GM12878 (cell line): ENCODE data around the gene INF2. TPM values are rescaled to one million over a fixed set of nuclear protein-coding genes. Genes with fewer than 3 reads are reported as not detected.

ENCODE experiments used
- ATAC-seq: fragments of 200-7000 bp; cut with Tn5 transposase; 3 replicates; pipeline ENCODE4 v1.9.1; 2020; ENCODE audit warnings: mild to moderate bottlenecking, moderate library complexity
- BruUV-seq: library from RNA; stranded (reverse); fragments of 400-500 nt; replicated peaks from 2 replicates; lab custom pipeline; 2021; lab: Mats Ljungman, UMichigan
- CTCF ChIA-PET: fragments of 300-600 bp; sonication (Branson Sonifier 250); formaldehyde crosslinking; extraction: SDS; loops from one replicate; lab custom pipeline; 2021; ENCODE audit warnings: inconsistent platforms; lab: Yijun Ruan, JAX
- POLR2A ChIA-PET: fragments of 350-600 bp; formaldehyde crosslinking; extraction: SDS; loops from one replicate; lab custom pipeline; 2021; ENCODE audit warnings: inconsistent platforms; lab: Charles Lee
- RAD21 ChIA-PET: fragments of 300-600 bp; sonication (Branson Sonifier 250); formaldehyde crosslinking; loops from one replicate; lab custom pipeline; 2023; ENCODE audit warnings: antibody characterized with exemption; ENCODE audit not compliant: unreplicated experiment; lab: Charles Lee
- SMC1A ChIA-PET: fragments of 300-600 bp; sonication (Branson Sonifier 250); formaldehyde crosslinking; loops from one replicate; lab custom pipeline; 2023; ENCODE audit not compliant: unreplicated experiment, uncharacterized antibody; lab: Charles Lee
- DNase-seq: peaks from one replicate; pipeline ENCODE4 v3.0.0-alpha.2; 2011; ENCODE audit warnings: low read depth, low spot score
- FAIRE-seq: peaks from 3 replicates; lab custom pipeline; 2011; peaks lifted over from hg19 to GRCh38; lab: Jason Lieb, UNC
- H2AFZ ChIP-seq: 2 replicates; pipeline ENCODE4 v1.6.0; 2011; ENCODE audit warnings: low read depth, low read length, control low read depth; ENCODE audit not compliant: control insufficient read depth
- H3K27ac ChIP-seq: 2 replicates; pipeline ENCODE4 v1.5.1; 2011; ENCODE audit warnings: control low read depth; ENCODE audit not compliant: control insufficient read depth, insufficient read depth
- H3K27me3 ChIP-seq, 2 experiments: replicated peaks in 1 of 2; 2 replicates each; pipeline versions ENCODE4 v1.6.0 to v1.6.1; 2011; ENCODE audit warnings: low read length in 1 of 2; ENCODE audit not compliant: control insufficient read depth in 2 of 2, insufficient read depth in 2 of 2
- H3K36me3 ChIP-seq, 2 experiments: 2 replicates each; pipeline ENCODE4 v1.5.1; 2011; ENCODE audit warnings: low read length in 1 of 2; ENCODE audit not compliant: control insufficient read depth in 2 of 2, insufficient read depth in 2 of 2
- H3K4me1 ChIP-seq: 2 replicates; pipeline ENCODE4 v1.6.1; 2011; ENCODE audit warnings: mild to moderate bottlenecking, low read length, moderate library complexity, mixed read lengths; ENCODE audit not compliant: control insufficient read depth, insufficient read depth
- H3K4me2 ChIP-seq: 2 replicates; pipeline ENCODE4 v1.6.0; 2011; ENCODE audit warnings: control low read depth; ENCODE audit not compliant: control insufficient read depth, insufficient read depth
- H3K4me3 ChIP-seq: fragments of 200-600 bp; sonication (generic); 2 replicates; pipeline ENCODE4 v1.5.1; 2016
- H3K79me2 ChIP-seq: 2 replicates; pipeline ENCODE4 v1.6.0; 2011; ENCODE audit warnings: low read length; ENCODE audit not compliant: control insufficient read depth, insufficient read depth
- H3K9ac ChIP-seq: 2 replicates; pipeline ENCODE4 v1.8.0; 2011; ENCODE audit warnings: low read length, control low read depth, mixed read lengths; ENCODE audit not compliant: control insufficient read depth, insufficient read depth
- H3K9me3 ChIP-seq: replicated peaks from 3 replicates; pipeline ENCODE4 v1.5.1; 2011; ENCODE audit warnings: mild to moderate bottlenecking, low read length; ENCODE audit not compliant: control insufficient read depth, insufficient read depth
- H4K20me1 ChIP-seq: 2 replicates; pipeline ENCODE4 v1.6.0; 2011; ENCODE audit not compliant: control insufficient read depth, insufficient read depth
- ATF7 ChIP-seq: fragments of 450-650 bp; IDR thresholded peaks from 2 replicates; pipeline ENCODE4 v1.6.1; 2016; ENCODE audit warnings: low read depth, mild to moderate bottlenecking
- CREB1 ChIP-seq: IDR thresholded peaks from 2 replicates; pipeline ENCODE4 v1.6.1; 2012; ENCODE audit warnings: low read depth, mild to moderate bottlenecking, inconsistent platforms
- ESRRA ChIP-seq: IDR thresholded peaks from 2 replicates; pipeline ENCODE4 v1.6.1; 2012; ENCODE audit warnings: mild to moderate bottlenecking, low read length, improper control_type of control experiment
- HCFC1 ChIP-seq: fragments of 150-350 bp; IDR thresholded peaks from 2 replicates; pipeline ENCODE4 v1.6.1; 2014; ENCODE audit warnings: low read length
- HDAC2 ChIP-seq: fragments of 200-600 bp; sonication (generic); IDR thresholded peaks from 2 replicates; pipeline ENCODE4 v1.6.1; 2017
- MLLT1 ChIP-seq: fragments of 450-650 bp; IDR thresholded peaks from 2 replicates; pipeline ENCODE4 v1.6.1; 2016; ENCODE audit warnings: mild to moderate bottlenecking
- NBN ChIP-seq: fragments of 450-650 bp; IDR thresholded peaks from 2 replicates; pipeline ENCODE4 v1.6.1; 2016
- POLR2AphosphoS2 ChIP-seq: IDR thresholded peaks from 2 replicates; pipeline ENCODE4 v1.6.1; 2011; ENCODE audit warnings: low read depth, mild to moderate bottlenecking, low read length, improper control_type of control experiment, moderate library complexity
- POLR2AphosphoS5 ChIP-seq: IDR thresholded peaks from 2 replicates; pipeline ENCODE4 v1.6.1; 2011; ENCODE audit warnings: mild to moderate bottlenecking, low read length, inconsistent platforms
- POU2F2 ChIP-seq: IDR thresholded peaks from 3 replicates; pipeline ENCODE4 v1.6.1; 2011; ENCODE audit warnings: low read depth, mild to moderate bottlenecking, low read length, borderline replicate concordance
- RAD21 ChIP-seq: IDR thresholded peaks from 2 replicates; pipeline ENCODE4 v1.6.1; 2011; ENCODE audit warnings: mild to moderate bottlenecking, low read depth, low read length, moderate library complexity; ENCODE audit not compliant: insufficient read depth
- RAD51 ChIP-seq: fragments of 450-650 bp; IDR thresholded peaks from 2 replicates; pipeline ENCODE4 v1.6.1; 2016; ENCODE audit warnings: moderate library complexity, mild to moderate bottlenecking, inconsistent platforms
- RFX5 ChIP-seq: IDR thresholded peaks from 2 replicates; pipeline ENCODE4 v1.6.1; 2011; ENCODE audit warnings: low read depth, low read length, improper control_type of control experiment
- SMC3 ChIP-seq: IDR thresholded peaks from 2 replicates; pipeline ENCODE4 v1.6.1; 2011; ENCODE audit warnings: low read length, improper control_type of control experiment, borderline replicate concordance
- STAT3 ChIP-seq: IDR thresholded peaks from 2 replicates; pipeline ENCODE4 v1.6.1; 2011; ENCODE audit warnings: low read depth, low read length, improper control_type of control experiment
- ZBTB33 ChIP-seq: fragments of 450-650 bp; IDR thresholded peaks from 2 replicates; pipeline ENCODE4 v1.6.1; 2017; ENCODE audit warnings: mild to moderate bottlenecking
- ZNF24 ChIP-seq: fragments of 450-650 bp; IDR thresholded peaks from 2 replicates; pipeline ENCODE4 v1.6.1; 2017; ENCODE audit warnings: antibody characterized with exemption, mild to moderate bottlenecking
- WGBS: methylation state at CpG from one replicate; pipeline ENCODE4 v1.1.6; 2016; ENCODE audit warnings: low lambda C conversion rate; ENCODE audit not compliant: insufficient replicate concordance, insufficient coverage; ENCODE audit errors: missing lambda C conversion rate; 5-methylcytosine and 5-hydroxymethylcytosine counted together
- in situ Hi-C: fragments of 300-500 bp; cut with MboI; formaldehyde crosslinking; loops from 9 replicates; pipeline ENCODE4 v1.14.3; 2018; ENCODE audit warnings: mixed read lengths
- intact Hi-C: fragments of 100-400 bp; cut with micrococcal nuclease; formaldehyde crosslinking; loops from one replicate; pipeline ENCODE4 v1.14.2; 2022; ENCODE audit not compliant: unreplicated experiment
- polyA plus RNA-seq, 11 experiments: library from polyadenylated mRNA; depleted of rRNA in 4 of 11; unstranded in 6 of 11; stranded (reverse) in 5 of 11; fragments of >200 nt; fragmentation: Nextera tagmentation in 4 of 11; fragmentation: Illumina TruSeq in 1 of 11; extraction: Ambion mirVana in 4 of 11; extraction: Trizol in 1 of 11; gene quantifications; 1 replicate in 1 of 11; 2 replicates in 10 of 11; pipeline versions ENCODE4 v1.2.1 to v1.2.3, GENCODE V29; 2011 to 2016; ENCODE audit warnings: inconsistent platforms in 2 of 11, missing spikeins in 2 of 11, low read depth in 1 of 11
- total RNA-seq, 4 experiments: library from RNA; depleted of rRNA in 3 of 4; stranded (reverse); fragments of >200 nt in 3 of 4; fragmentation: Illumina TruSeq in 1 of 4; extraction: Trizol in 1 of 4; gene quantifications; 2 replicates each; pipeline versions ENCODE4 v1.2.1 to v1.2.3, GENCODE V29; 2013 to 2021

INF2 gene
- total and polyA plus RNA-seq, 10 of the 15 experiments (the other 5 are each of a cell fraction or from before 2014, with no cell fraction given): 0.72 to 43.2 (median 8.3) TPM

DNA sequence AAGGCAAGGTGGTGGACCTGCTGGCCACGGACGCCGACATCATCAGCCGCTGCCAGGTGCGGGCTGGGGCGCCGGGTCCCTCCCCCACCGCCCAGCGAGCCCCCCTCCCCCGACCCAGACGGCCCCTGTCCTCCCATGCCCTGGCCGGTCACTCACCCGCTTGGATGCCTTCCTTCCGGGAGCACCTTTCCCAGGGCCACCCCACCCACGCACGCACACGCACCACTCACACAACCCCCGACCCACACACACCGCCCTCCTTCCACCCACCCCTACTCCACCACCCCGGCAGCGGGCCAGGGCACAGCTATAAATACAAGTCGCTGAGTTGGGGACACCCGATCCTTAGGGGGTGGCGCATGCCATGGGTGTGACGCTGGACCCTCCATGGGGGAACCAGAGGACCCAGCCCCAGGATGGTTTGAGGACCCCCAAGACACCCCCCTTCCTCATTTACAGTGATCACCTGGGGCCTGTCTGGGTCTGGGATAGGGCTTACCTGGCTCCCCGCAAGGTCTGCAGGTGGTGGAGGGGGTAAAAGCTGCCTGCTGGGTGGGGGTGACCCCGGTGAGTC, 35.1 kb downstream of the INF2 start:
- 5% methylated on average over 12 of the region's 27 CpGs for WGBS

GRCh38 chr14:104724981-104725771, 35.8 kb downstream of the INF2 start:
- H4K20me1 ChIP-seq: no peaks in the 10 kb centered on the region
- ATAC-seq: peak; percentile 17; the same call in 2 of the 3 replicates
- POLR2A ChIA-PET: no interaction called here
- peaks cover 0 to 4% of the 10 kb centered on the region in 2 experiments; a peak in 1 of 4 replicates for H3K27me3 ChIP-seq
- H3K4me2 ChIP-seq: no peak overlapping the region
- no TSS peak for BruUV-seq
- WGBS: 39% methylated on average over 24 of the region's 24 CpGs
- no peaks in the 10 kb centered on the region for H3K4me1 ChIP-seq
- CTCF ChIA-PET: interaction anchor here (0.7 to 1.5 kb wide), 3 partner anchors 9 to 28 kb away, joined by 3 to 8 read pairs (median 4); partner anchors contain the start of gene SIVA1
- no peaks in the 10 kb centered on the region for H3K36me3 ChIP-seq
- TF ChIP-seq POLR2AphosphoS2 (no peak), MLLT1 (no peak), SMC3 (no peak), POU2F2 (no peak), POLR2AphosphoS5 (no peak), HDAC2 (no peak), STAT3 (no peak), RFX5 (no peak), ZBTB33 (0 out of 2 replicates have a peak, but pooled peaks have one; percentile 38)
- FAIRE-seq: no peak
- in situ Hi-C loops: no loop called here
- no peak overlapping the region for H3K4me3 ChIP-seq
- H3K9me3 ChIP-seq: no peaks in the 10 kb centered on the region
- DNase-seq: no peak
- SMC1A ChIA-PET: interaction anchor here (1.3 kb wide), 1 partner anchor 24 kb away, joined by 3 read pairs; no protein-coding TSS in a partner anchor
- RAD21 ChIA-PET: interaction anchor here (0.8 kb wide), 1 partner anchor 27 kb away, joined by 3 read pairs; the partner anchor contains the start of gene SIVA1
- no peak overlapping the region for H3K27ac ChIP-seq
- H3K9ac ChIP-seq: no peak overlapping the region
- no peaks in the 10 kb centered on the region for H3K79me2 ChIP-seq
- intact Hi-C loops: no loop called here
- no peak overlapping the region for H2AFZ ChIP-seq

More for the DNA sequence above, 35.1 kb downstream of the INF2 start:
- H2AFZ ChIP-seq: peak overlapping the region; percentile 39; the same call in 1 of the 2 replicates
- H3K27ac ChIP-seq: no peak overlapping the region
- H3K27me3 ChIP-seq: peaks cover 0 to 4% of the 10 kb centered on the region in 2 experiments; a peak in 1 of 4 replicates
- DNase-seq: no peak
- no peaks in the 10 kb centered on the region for H3K36me3 ChIP-seq
- SMC1A ChIA-PET: interaction anchor here (1.2 to 1.3 kb wide), 2 partner anchors 24 to 28 kb away, joined by 3 to 4 read pairs; no protein-coding TSS in a partner anchor
- peak overlapping the region; percentile 87 for H3K4me2 ChIP-seq
- RAD21 ChIA-PET: interaction anchor here (0.8 kb wide), 1 partner anchor 28 kb away, joined by 3 read pairs; the partner anchor contains the start of gene SIVA1
- CTCF ChIA-PET: interaction anchor here (1.3 to 1.5 kb wide), 2 partner anchors 24 to 28 kb away, joined by 4 to 8 read pairs; partner anchors contain the start of gene SIVA1
- H3K4me3 ChIP-seq: peak overlapping the region; percentile 73; the same call in 1 of the 2 replicates
- no TSS peak for BruUV-seq
- peak; percentile 2; the same call in 2 of the 3 replicates for ATAC-seq
- H3K79me2 ChIP-seq: no peaks in the 10 kb centered on the region
- H4K20me1 ChIP-seq: no peaks in the 10 kb centered on the region
- in situ Hi-C loops (no loop called here), intact Hi-C loops (no loop called here)
- no peak for FAIRE-seq
- no peak for TF ChIP-seq HCFC1
- no peak for TF ChIP-seq RAD51
- no peak for TF ChIP-seq NBN
- no peak for TF ChIP-seq ESRRA
- TF ChIP-seq ATF7: no peak
- no peak for TF ChIP-seq ZNF24
- no peak for TF ChIP-seq RAD21
- TF ChIP-seq CREB1: no peak
- POLR2A ChIA-PET: no interaction called here
- H3K9me3 ChIP-seq: no peaks in the 10 kb centered on the region
- H3K4me1 ChIP-seq: no peaks in the 10 kb centered on the region
- no peak overlapping the region for H3K9ac ChIP-seq
